Liver (tissue), 9 donors: ENCODE data around the gene TMPRSS13. TPM values are rescaled to one million over a fixed set of nuclear protein-coding genes. Genes with fewer than 3 reads are reported as not detected.

Experiments used
- DNase-seq: peaks from one replicate; pipeline ENCODE4 v3.0.0-alpha.2; 2017; ENCODE audit warnings: low spot score
- H3K27ac ChIP-seq, 2 donors: one replicate each; pipeline ENCODE4 v1.7.0; 2013; ENCODE audit warnings: inconsistent platforms in 2 of 2, low read length in 2 of 2, control low read depth in 1 of 2, low read depth in 1 of 2, mild to moderate bottlenecking in 1 of 2
- H3K27me3 ChIP-seq, 4 donors: one replicate each; pipeline versions ENCODE4 v1.6.1 to v1.7.0; 2013; ENCODE audit warnings: low read length in 3 of 4, inconsistent platforms in 1 of 4, mild to moderate bottlenecking in 1 of 4, moderate library complexity in 1 of 4; ENCODE audit not compliant: control insufficient read depth in 4 of 4, insufficient read depth in 4 of 4
- H3K36me3 ChIP-seq, 4 donors: one replicate each; pipeline versions ENCODE4 v1.6.1 to v1.7.0; 2013; ENCODE audit warnings: low read length in 3 of 4, mild to moderate bottlenecking in 3 of 4, low read depth in 1 of 4, moderate library complexity in 1 of 4; ENCODE audit not compliant: control insufficient read depth in 4 of 4, insufficient read depth in 3 of 4
- H3K4me1 ChIP-seq, 4 donors: one replicate each; pipeline versions ENCODE4 v1.6.1 to v1.7.0; 2013; ENCODE audit warnings: low read length in 3 of 4, mild to moderate bottlenecking in 3 of 4, moderate library complexity in 1 of 4; ENCODE audit not compliant: control insufficient read depth in 4 of 4, insufficient read depth in 4 of 4
- H3K4me3 ChIP-seq, 3 donors: one replicate each; pipeline versions ENCODE4 v1.6.1 to v1.7.0; 2013; ENCODE audit warnings: low read length in 3 of 3, control low read depth in 1 of 3, low read depth in 1 of 3, mild to moderate bottlenecking in 1 of 3
- H3K9ac ChIP-seq, 2 donors: one replicate each; pipeline ENCODE4 v1.7.0; 2013; ENCODE audit warnings: low read length in 2 of 2, mild to moderate bottlenecking in 2 of 2, moderate library complexity in 2 of 2, control low read depth in 1 of 2, low read depth in 1 of 2
- H3K9me3 ChIP-seq, 4 donors: one replicate each; pipeline versions ENCODE4 v1.6.1 to v1.7.0; 2013; ENCODE audit warnings: low read length in 3 of 4; ENCODE audit not compliant: control insufficient read depth in 4 of 4
- ATF3 ChIP-seq: IDR thresholded peaks from 2 replicates; pipeline ENCODE4 v1.6.1; 2016; ENCODE audit warnings: antibody characterized with exemption
- CTCF ChIP-seq: fragments of 150-350 bp; IDR thresholded peaks from 2 replicates; pipeline ENCODE4 v1.5.1; 2017; ENCODE audit warnings: improper control_type of control experiment, low read depth, low read length; ENCODE audit not compliant: missing input control
- EGR1 ChIP-seq, 2 donors: IDR thresholded peaks; 2 replicates each; pipeline ENCODE4 v1.6.1; 2016 to 2018; ENCODE audit warnings: antibody characterized with exemption in 2 of 2, low read depth in 2 of 2
- FOXA1 ChIP-seq: IDR thresholded peaks from 2 replicates; pipeline ENCODE4 v1.6.1; 2016; ENCODE audit warnings: antibody characterized with exemption
- FOXA2 ChIP-seq: IDR thresholded peaks from 2 replicates; pipeline ENCODE4 v1.6.1; 2016; ENCODE audit warnings: antibody characterized with exemption
- GABPA ChIP-seq, 2 donors: IDR thresholded peaks in 1 of 2; conservative IDR thresholded peaks in 1 of 2; 2 replicates each; pipeline ENCODE4 v1.6.1; 2016; ENCODE audit warnings: antibody characterized with exemption in 2 of 2, mild to moderate bottlenecking in 1 of 2, moderate library complexity in 1 of 2
- HNF4A ChIP-seq, 2 donors: conservative IDR thresholded peaks; 2 replicates each; pipeline ENCODE4 v1.6.1; 2016; ENCODE audit warnings: antibody characterized with exemption in 2 of 2, mild to moderate bottlenecking in 2 of 2
- HNF4G ChIP-seq: IDR thresholded peaks from 2 replicates; pipeline ENCODE4 v1.6.1; 2016; ENCODE audit warnings: antibody characterized with exemption
- JUND ChIP-seq, 2 donors: IDR thresholded peaks; 2 replicates each; pipeline ENCODE4 v1.6.1; 2016; ENCODE audit warnings: antibody characterized with exemption in 2 of 2
- MAX ChIP-seq: IDR thresholded peaks from 2 replicates; pipeline ENCODE4 v1.6.1; 2016; ENCODE audit warnings: antibody characterized with exemption
- NR2F2 ChIP-seq: IDR thresholded peaks from 2 replicates; pipeline ENCODE4 v1.6.1; 2016; ENCODE audit warnings: antibody characterized with exemption
- RAD21 ChIP-seq, 2 donors: IDR thresholded peaks; 2 replicates each; pipeline ENCODE4 v1.6.1; 2016; ENCODE audit warnings: antibody characterized with exemption in 2 of 2, mild to moderate bottlenecking in 2 of 2
- REST ChIP-seq: IDR thresholded peaks from 2 replicates; pipeline ENCODE4 v1.6.1; 2016; ENCODE audit warnings: antibody characterized with exemption, mild to moderate bottlenecking
- RXRA ChIP-seq, 2 donors: IDR thresholded peaks; 2 replicates each; pipeline ENCODE4 v1.6.1; 2017 to 2018; ENCODE audit warnings: antibody characterized with exemption in 2 of 2, mild to moderate bottlenecking in 1 of 2
- SP1 ChIP-seq: IDR thresholded peaks from 2 replicates; pipeline ENCODE4 v1.6.1; 2018; ENCODE audit warnings: antibody characterized with exemption, mild to moderate bottlenecking
- TAF1 ChIP-seq: conservative IDR thresholded peaks from 2 replicates; pipeline ENCODE4 v1.6.1; 2016; ENCODE audit warnings: antibody characterized with exemption, mild to moderate bottlenecking
- YY1 ChIP-seq: IDR thresholded peaks from 2 replicates; pipeline ENCODE4 v1.6.1; 2016; ENCODE audit warnings: antibody characterized with exemption, mild to moderate bottlenecking
- ZBTB33 ChIP-seq: IDR thresholded peaks from 2 replicates; pipeline ENCODE4 v1.6.1; 2016; ENCODE audit warnings: antibody characterized with exemption
- WGBS: extraction: QIAGEN DNeasy Blood & Tissue Kit; methylation state at CpG from one replicate; pipeline ENCODE4 v1.1.7; 2013; 5-methylcytosine and 5-hydroxymethylcytosine counted together
- polyA plus RNA-seq, 2 donors: library from polyadenylated mRNA; stranded (reverse) in 1 of 2; unstranded in 1 of 2; fragments of 200-250 nt in 1 of 2; fragments of >200 nt in 1 of 2; fragmentation: Nextera tagmentation in 1 of 2; extraction: Ambion mirVana in 1 of 2; gene quantifications; one replicate each; pipeline versions ENCODE4 v1.2.1 to v1.2.3, GENCODE V29; 2013 to 2015
- total RNA-seq, 2 donors: library from RNA; depleted of rRNA; stranded (reverse); fragments of >200 nt; gene quantifications; one replicate each; pipeline ENCODE4 v1.2.3, GENCODE V29; 2014
- donor health status: healthy.
- donor health status: healthy.
- donor health status: healthy.
- donor health status: healthy.
- donor health status: healthy.

The TMPRSS13 gene
- total and polyA plus RNA-seq, 4 donors, result 0.11 to 0.93 (median 0.24) TPM

GRCh38 chr11:117912497-117912896, 16.7 kb downstream of the TMPRSS13 start:
- WGBS, result 94% methylated on average over 7 of the region's 7 CpGs
- no peak overlapping the region for H3K27ac ChIP-seq
- DNase-seq, result peak; percentile 16
- peaks cover 0 to 2% (median 0%) of the 10 kb centered on the region in 4 donors for H3K27me3 ChIP-seq
- TF ChIP-seq FOXA2 (no peak), SP1 (no peak), MAX (no peak), RAD21 (IDR thresholded peaks at IDR 0.05) (no peak), GABPA (IDR thresholded peaks at IDR 0.05 in 1 of 2, conservative IDR thresholded peaks at IDR 0.05 in 1 of 2) (no peak), HNF4G (no peak), TAF1 (no peak), NR2F2 (no peak), ZBTB33 (no peak), FOXA1 (no peak), YY1 (no peak), JUND (IDR thresholded peaks at IDR 0.05) (no peak), RXRA (IDR thresholded peaks at IDR 0.05) (no peak), REST (no peak), ATF3 (no peak), CTCF (no peak), EGR1 (IDR thresholded peaks at IDR 0.05; ENCODE audit: low read depth in 2 of 2) (no peak), HNF4A (conservative IDR thresholded peaks at IDR 0.05) (no peak)
- no peak overlapping the region for H3K9ac ChIP-seq
- H3K4me1 ChIP-seq, result no peaks in the 10 kb centered on the region
- no peak overlapping the region for H3K4me3 ChIP-seq
- H3K9me3 ChIP-seq, result no peaks in the 10 kb centered on the region
- H3K36me3 ChIP-seq, result no peaks in the 10 kb centered on the region
